ENCODE results near the gene RAMACL. TPM values are rescaled to one million over a fixed set of nuclear protein-coding genes. Genes with fewer than 3 reads are reported as not detected.

The RAMACL gene
- total RNA-seq, 1 donor from 2014 or later, result not detected

- intact Hi-C loops (cut with DNase I), result no loop called here
These were observed 26.3 kb downstream of the RAMACL start for GRCh38 chr6:166560222-166560621.

GRCh38 chr6:166559662-166560061 lies 26.8 kb downstream of the RAMACL start:
- Histone ChIP-seq H3K4me3 (no peak overlapping the region), H3K27ac (no peak overlapping the region), H3K4me1 (peaks cover 11 to 13% of the 10 kb centered on the region in 2 donors), H3K27me3 (no peaks in the 10 kb centered on the region), H3K9me3 (no peaks in the 10 kb centered on the region), H3K36me3 (no peaks in the 10 kb centered on the region)
- intact Hi-C loops (cut with DNase I), result loop anchor here (5.0 kb wide), 1 partner anchor 92 kb away; no protein-coding TSS in a partner anchor
- no peak for TF ChIP-seq CTCF (IDR thresholded peaks at IDR 0.05)
- DNase-seq (ENCODE audit: low spot score in 2 of 2), result no peak

More at GRCh38 chr6:166560222-166560621, 26.3 kb downstream of the RAMACL start:
- Histone ChIP-seq H3K4me1 (peaks cover 11 to 15% of the 10 kb centered on the region in 2 donors), H3K27me3 (no peaks in the 10 kb centered on the region), H3K27ac (no peak overlapping the region), H3K9me3 (no peaks in the 10 kb centered on the region), H3K36me3 (no peaks in the 10 kb centered on the region), H3K4me3 (no peak overlapping the region)
- TF ChIP-seq CTCF (IDR thresholded peaks at IDR 0.05), result no peak
- DNase-seq (ENCODE audit: low spot score in 2 of 2), result no peak

GRCh38 chr6:166559211-166559610 lies 27.3 kb downstream of the RAMACL start:
- Histone ChIP-seq H3K4me3 (no peak overlapping the region), H3K27me3 (no peaks in the 10 kb centered on the region), H3K36me3 (no peaks in the 10 kb centered on the region), H3K27ac (no peak overlapping the region), H3K4me1 (peaks cover 11 to 13% of the 10 kb centered on the region in 2 donors), H3K9me3 (no peaks in the 10 kb centered on the region)
- DNase-seq (ENCODE audit: low spot score in 2 of 2), result no peak
- no peak for TF ChIP-seq CTCF (IDR thresholded peaks at IDR 0.05)
- intact Hi-C loops (cut with DNase I), result loop anchor here (5.0 kb wide), 1 partner anchor 92 kb away; no protein-coding TSS in a partner anchor

- TF ChIP-seq CTCF (IDR thresholded peaks at IDR 0.05), result no peak
- intact Hi-C loops (cut with DNase I), result loop anchor here (5.0 kb wide), 1 partner anchor 91 kb away; no protein-coding TSS in a partner anchor
- peak overlapping the region in 1 of 2 donors; percentile 80 for H3K27ac ChIP-seq
- no peaks in the 10 kb centered on the region for H3K27me3 ChIP-seq
- no peaks in the 10 kb centered on the region for H3K9me3 ChIP-seq
- H3K4me1 ChIP-seq, result peaks cover 11 to 13% of the 10 kb centered on the region in 2 donors
- H3K4me3 ChIP-seq, result no peak overlapping the region
- H3K36me3 ChIP-seq, result no peaks in the 10 kb centered on the region
- no peak for DNase-seq (ENCODE audit: low spot score in 2 of 2)
These were observed 28.1 kb downstream of the RAMACL start for GRCh38 chr6:166558156-166559005.

GRCh38 chr6:166556863-166557322 lies 29.6 kb downstream of the RAMACL start:
- Histone ChIP-seq H3K4me1 (peaks cover 11 to 13% of the 10 kb centered on the region in 2 donors), H3K27ac (peak overlapping the region; percentile 77 to 80), H3K9me3 (no peaks in the 10 kb centered on the region), H3K4me3 (peak overlapping the region in 1 of 2 donors; percentile 44), H3K36me3 (no peaks in the 10 kb centered on the region), H3K27me3 (no peaks in the 10 kb centered on the region)
- intact Hi-C loops (cut with DNase I), result loop anchor here (1.0 to 5.0 kb wide), 6 partner anchors 18 to 174 kb away; partner anchors contain the start of genes MPC1 and RPS6KA2
- DNase-seq (ENCODE audit: low spot score in 2 of 2), result peak; percentile 96 to 97
- TF ChIP-seq CTCF (IDR thresholded peaks at IDR 0.05), result no peak
